ENCODE measurements around the gene TP53BP2.
"Not testable (repeated sequence)": the region's sequence is repeated elsewhere in the genome, so short reads cannot be mapped to it uniquely, and the experiment has no call there.

The TP53BP2 gene

GRCh38 chr1:223827193-223827663 lies 18.5 kb downstream of the TP53BP2 start:
- no peak for DNase-seq

- no peak for DNase-seq
Measured at GRCh38 chr1:223825767-223826748, 19.7 kb downstream of the TP53BP2 start.

GRCh38 chr1:223824712-223825111 lies 21.0 kb downstream of the TP53BP2 start:
- DNase-seq, result no peak

GRCh38 chr1:223824287-223824686 lies 21.5 kb downstream of the TP53BP2 start:
- no peak for DNase-seq

GRCh38 chr1:223820971-223821370 lies 24.8 kb downstream of the TP53BP2 start:
- no peak for DNase-seq

GRCh38 chr1:223820515-223820858 lies 25.3 kb downstream of the TP53BP2 start:
- no peak for DNase-seq

- no peak for DNase-seq
Measured at GRCh38 chr1:223819730-223820514, 25.8 kb downstream of the TP53BP2 start.

GRCh38 chr1:223817265-223817664 lies 28.5 kb downstream of the TP53BP2 start:
- not testable (repeated sequence) for DNase-seq

GRCh38 chr1:223815865-223816264 lies 29.9 kb downstream of the TP53BP2 start:
- no peak for DNase-seq

GRCh38 chr1:223815020-223815853 lies 30.5 kb downstream of the TP53BP2 start:
- no peak for DNase-seq

- no peak for DNase-seq
Measured at GRCh38 chr1:223813645-223814044, 32.1 kb downstream of the TP53BP2 start.

- DNase-seq, result no peak
Measured at GRCh38 chr1:223811634-223812101, 34.1 kb downstream of the TP53BP2 start.

GRCh38 chr1:223810586-223810985 lies 35.2 kb downstream of the TP53BP2 start:
- DNase-seq, result no peak

GRCh38 chr1:223809905-223810304 lies 35.8 kb downstream of the TP53BP2 start:
- not testable (repeated sequence) for DNase-seq

- DNase-seq, result no peak
Measured at GRCh38 chr1:223803211-223803610, 42.5 kb downstream of the TP53BP2 start.

- no peak for DNase-seq
Measured at GRCh38 chr1:223802602-223803001, 43.1 kb downstream of the TP53BP2 start.

- no peak for DNase-seq
Measured at GRCh38 chr1:223802032-223802431, 43.7 kb downstream of the TP53BP2 start.

GRCh38 chr1:223796210-223796609 lies 49.5 kb downstream of the TP53BP2 start:
- DNase-seq, result no peak

- no peak for DNase-seq
Measured at GRCh38 chr1:223794136-223794880, 51.4 kb downstream of the TP53BP2 start.

GRCh38 chr1:223793716-223794115 lies 52.0 kb downstream of the TP53BP2 start:
- DNase-seq, result no peak

GRCh38 chr1:223792046-223792445 lies 53.7 kb downstream of the TP53BP2 start:
- no peak for DNase-seq

All from NCI-H510A (cell line).